Measurements from ENCODE around the gene FOSL2.
A peak's percentile ranks its signal among the peaks of the same experiment; 100 is the strongest.

The FOSL2 gene

GRCh38 chr2:28394997-28395333, 2.3 kb downstream of the FOSL2 start:
- Histone ChIP-seq H3K79me2 (ENCODE audit: insufficient read depth, low read length) (peaks cover 7% of the 10 kb centered on the region; the same call in 1 of the 2 replicates), H4K20me1 (ENCODE audit: insufficient read depth, low read length) (peaks cover 12% of the 10 kb centered on the region; the same call in 1 of the 2 replicates), H3K36me3 (ENCODE audit: insufficient read depth, low read length) (no peaks in the 10 kb centered on the region), H3K4me3 (ENCODE audit: low read depth in 1 of 2, low read length in 2 of 2) (peak overlapping the region in 1 of 2 experiments; percentile 69; a peak in 1 of 4 replicates), H3K9me3 (ENCODE audit: insufficient read depth, low read length, severe bottlenecking) (no peaks in the 10 kb centered on the region), H3K4me2 (ENCODE audit: insufficient read depth, low read length) (peak overlapping the region; percentile 96), H3K4me1 (ENCODE audit: insufficient read depth, low read length) (peaks cover 45% of the 10 kb centered on the region), H2AFZ (ENCODE audit: low read depth, low read length) (no peak overlapping the region), H3K27me3 (ENCODE audit: insufficient read depth, low read length, poor library complexity) (peaks cover 9% of the 10 kb centered on the region), H3K9ac (ENCODE audit: low read depth, low read length) (peak overlapping the region; percentile 14; the same call in 1 of the 2 replicates), H3K27ac (ENCODE audit: low read length) (no peak overlapping the region)
- TF ChIP-seq EZH2 (IDR thresholded peaks at IDR 0.05; ENCODE audit: borderline replicate concordance, low read depth, low read length, severe bottlenecking) (no peak), CTCF (IDR thresholded peaks at IDR 0.05; ENCODE audit: borderline replicate concordance, extremely low read depth, low read length, poor library complexity, severe bottlenecking) (no peak)
- DNase-seq = no peak
- no peak for ATAC-seq (ENCODE audit: insufficient read depth, low read depth)

- Histone ChIP-seq H3K27ac (ENCODE audit: low read length) (no peak overlapping the region), H3K36me3 (ENCODE audit: insufficient read depth, low read length) (no peaks in the 10 kb centered on the region), H3K4me1 (ENCODE audit: insufficient read depth, low read length) (peaks cover 40% of the 10 kb centered on the region), H3K9ac (ENCODE audit: low read depth, low read length) (peak overlapping the region; percentile 14; the same call in 1 of the 2 replicates), H2AFZ (ENCODE audit: low read depth, low read length) (no peak overlapping the region), H3K9me3 (ENCODE audit: insufficient read depth, low read length, severe bottlenecking) (no peaks in the 10 kb centered on the region), H3K4me3 (ENCODE audit: low read depth in 1 of 2, low read length in 2 of 2) (0 out of 4 replicates have a peak overlapping the region, but pooled peaks of 1 of the 2 experiments have one; percentile 69), H3K27me3 (ENCODE audit: insufficient read depth, low read length, poor library complexity) (peaks cover 8% of the 10 kb centered on the region), H3K4me2 (ENCODE audit: insufficient read depth, low read length) (peak overlapping the region; percentile 96), H3K79me2 (ENCODE audit: insufficient read depth, low read length) (peaks cover 7% of the 10 kb centered on the region; the same call in 1 of the 2 replicates), H4K20me1 (ENCODE audit: insufficient read depth, low read length) (peaks cover 12% of the 10 kb centered on the region; the same call in 1 of the 2 replicates)
- ATAC-seq (ENCODE audit: insufficient read depth, low read depth) (no peak), DNase-seq (no peak)
- TF ChIP-seq EZH2 (IDR thresholded peaks at IDR 0.05; ENCODE audit: borderline replicate concordance, low read depth, low read length, severe bottlenecking) (no peak), CTCF (IDR thresholded peaks at IDR 0.05; ENCODE audit: borderline replicate concordance, extremely low read depth, low read length, poor library complexity, severe bottlenecking) (no peak)
Observed at GRCh38 chr2:28395334-28396061, 2.8 kb downstream of the FOSL2 start.

- ATAC-seq (ENCODE audit: insufficient read depth, low read depth) (no peak), DNase-seq (no peak)
- Histone ChIP-seq H3K27me3 (ENCODE audit: insufficient read depth, low read length, poor library complexity) (peaks cover 8% of the 10 kb centered on the region), H3K27ac (ENCODE audit: low read length) (no peak overlapping the region), H3K9ac (ENCODE audit: low read depth, low read length) (no peak overlapping the region), H3K4me3 (ENCODE audit: low read depth in 1 of 2, low read length in 2 of 2) (no peak overlapping the region), H3K36me3 (ENCODE audit: insufficient read depth, low read length) (no peaks in the 10 kb centered on the region), H3K9me3 (ENCODE audit: insufficient read depth, low read length, severe bottlenecking) (no peaks in the 10 kb centered on the region), H3K79me2 (ENCODE audit: insufficient read depth, low read length) (peaks cover 7% of the 10 kb centered on the region; the same call in 1 of the 2 replicates), H2AFZ (ENCODE audit: low read depth, low read length) (no peak overlapping the region), H3K4me1 (ENCODE audit: insufficient read depth, low read length) (peaks cover 29% of the 10 kb centered on the region), H4K20me1 (ENCODE audit: insufficient read depth, low read length) (peaks cover 13% of the 10 kb centered on the region; the same call in 1 of the 2 replicates), H3K4me2 (ENCODE audit: insufficient read depth, low read length) (no peak overlapping the region)
- TF ChIP-seq EZH2 (IDR thresholded peaks at IDR 0.05; ENCODE audit: borderline replicate concordance, low read depth, low read length, severe bottlenecking) (no peak), CTCF (IDR thresholded peaks at IDR 0.05; ENCODE audit: borderline replicate concordance, extremely low read depth, low read length, poor library complexity, severe bottlenecking) (no peak)
Observed at GRCh38 chr2:28397043-28397381, 4.4 kb downstream of the FOSL2 start.
